ENCODE measurements around the gene TEX9. TPM values are rescaled to one million over a fixed set of nuclear protein-coding genes. Genes with fewer than 3 reads are reported as not detected.
"Not testable (repeated sequence)": the region's sequence is repeated elsewhere in the genome, so short reads cannot be mapped to it uniquely, and the experiment has no call there.

Gene TEX9
- polyA plus RNA-seq, 12 donors: 1.5 to 11.8 (median 3.2) TPM; not detected in 1

GRCh38 chr15:56361987-56362386, 3.2 kb upstream of the TEX9 start:
- no peak for DNase-seq

- DNase-seq: no peak
Observed at GRCh38 chr15:56366211-56366610, 985 bp downstream of the TEX9 start.

- DNase-seq: no peak
Observed at GRCh38 chr15:56367156-56367555, 1.9 kb downstream of the TEX9 start.

GRCh38 chr15:56369234-56369633, 4.0 kb downstream of the TEX9 start:
- no peak for DNase-seq

- DNase-seq: no peak
Observed at GRCh38 chr15:56371495-56372147, 6.4 kb downstream of the TEX9 start.

- DNase-seq: not testable (repeated sequence)
Observed at GRCh38 chr15:56374693-56375092, 9.5 kb downstream of the TEX9 start.

- DNase-seq: not testable (repeated sequence)
Observed at GRCh38 chr15:56377822-56378221, 12.6 kb downstream of the TEX9 start.

GRCh38 chr15:56383010-56383409, 17.8 kb downstream of the TEX9 start:
- DNase-seq: no peak

GRCh38 chr15:56385908-56386307, 20.7 kb downstream of the TEX9 start:
- no peak for DNase-seq

- DNase-seq: no peak
Observed at GRCh38 chr15:56390739-56391267, 25.6 kb downstream of the TEX9 start.

- DNase-seq: no peak
Observed at GRCh38 chr15:56393277-56393676, 28.1 kb downstream of the TEX9 start.

GRCh38 chr15:56394909-56395308, 29.7 kb downstream of the TEX9 start:
- DNase-seq: no peak

- DNase-seq: not testable (repeated sequence)
Observed at GRCh38 chr15:56397325-56397724, 32.1 kb downstream of the TEX9 start.

GRCh38 chr15:56399209-56399608, 34.0 kb downstream of the TEX9 start:
- not testable (repeated sequence) for DNase-seq

- no peak for DNase-seq
Observed at GRCh38 chr15:56410721-56411120, 45.5 kb downstream of the TEX9 start.

GRCh38 chr15:56411122-56411749, 46.0 kb downstream of the TEX9 start:
- DNase-seq: no peak

- not testable (repeated sequence) for DNase-seq
Observed at GRCh38 chr15:56413114-56413733, 48.0 kb downstream of the TEX9 start.

- DNase-seq: no peak
Observed at GRCh38 chr15:56425276-56425675, 60.0 kb downstream of the TEX9 start.

GRCh38 chr15:56425976-56426375, 60.8 kb downstream of the TEX9 start:
- DNase-seq: no peak

- peak; percentile 12 for DNase-seq
Observed at GRCh38 chr15:56428821-56429458, 63.7 kb downstream of the TEX9 start.

GRCh38 chr15:56432304-56432703, 67.1 kb downstream of the TEX9 start:
- DNase-seq: no peak

GRCh38 chr15:56440214-56440770, 75.1 kb downstream of the TEX9 start:
- no peak for DNase-seq
